SKM-1 treated with dmso at 0.1 percent for 144 hours (cell line): Measurements from ENCODE around the gene RAMACL.
"Not testable (repeated sequence)": the region's sequence is repeated elsewhere in the genome, so short reads cannot be mapped to it uniquely, and the experiment has no call there.

ENCODE experiments used
- DNase-seq: peaks from one replicate; lab custom pipeline; 2025; ENCODE audit not compliant: unreplicated experiment; lab: John Stamatoyannopoulos, UW

RAMACL gene

DNA sequence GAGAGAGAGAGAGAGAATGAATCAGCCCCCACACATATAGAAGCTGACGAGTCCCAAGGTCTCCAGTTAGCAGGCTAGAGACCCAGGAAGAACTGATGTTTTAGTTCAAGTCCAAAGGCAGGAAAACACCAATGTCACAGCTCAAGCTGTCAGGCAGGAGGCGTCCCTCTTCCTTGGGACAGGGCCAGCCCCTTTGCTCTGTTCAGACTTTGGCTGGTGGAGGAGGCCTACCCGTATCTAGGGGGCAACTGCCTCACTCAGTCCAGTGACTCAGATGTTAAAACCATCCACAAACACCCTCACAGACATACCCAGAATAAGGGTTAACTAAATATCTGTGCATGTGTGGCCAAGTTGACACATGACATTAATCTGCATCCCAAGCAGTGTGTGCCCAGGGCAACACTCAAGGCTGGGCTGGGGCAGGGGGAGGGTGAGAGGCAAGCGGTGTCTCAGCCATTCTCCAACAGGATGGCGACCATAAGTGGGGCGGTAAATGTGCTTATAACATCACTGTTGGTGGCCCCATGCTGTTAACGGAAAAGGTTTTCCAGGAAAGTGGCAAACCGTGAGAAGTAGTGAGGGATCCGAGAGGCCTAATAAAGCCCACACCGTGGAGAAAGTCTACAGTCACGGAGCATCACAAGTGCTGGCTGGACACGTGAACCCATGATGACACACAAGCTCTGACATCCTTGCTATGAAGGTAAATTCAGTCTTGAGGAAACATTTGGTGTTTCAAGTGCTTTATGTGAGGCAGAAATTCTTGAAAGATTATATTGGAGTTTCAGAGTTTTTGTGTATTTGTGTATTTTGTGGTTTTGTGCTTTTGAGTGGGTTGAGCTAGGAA lies 28.1 kb downstream of the RAMACL start:
- no peak for DNase-seq

DNA sequence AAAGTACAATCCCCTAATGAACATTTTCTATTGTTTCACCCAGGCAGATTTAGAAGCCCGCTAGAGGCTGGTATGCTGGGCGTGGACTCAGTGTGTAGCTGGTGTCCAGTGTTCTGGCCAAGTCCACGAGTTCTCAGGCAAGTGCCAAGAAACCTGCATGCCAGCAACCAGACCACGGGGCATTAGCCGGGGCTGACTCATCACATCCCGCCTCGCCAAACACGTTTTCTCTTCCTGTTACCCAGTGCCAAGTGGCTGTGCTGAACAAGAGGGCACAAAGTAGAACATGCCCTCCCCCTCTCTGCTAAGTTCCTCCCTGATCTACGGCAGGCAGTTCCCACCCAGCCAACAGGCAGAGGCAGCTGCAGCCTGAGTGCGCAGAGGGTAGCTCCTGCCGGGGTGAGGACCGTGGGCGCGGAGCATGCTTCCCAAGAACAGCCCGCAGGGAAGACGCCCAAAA lies 29.6 kb downstream of the RAMACL start:
- no peak for DNase-seq

DNA sequence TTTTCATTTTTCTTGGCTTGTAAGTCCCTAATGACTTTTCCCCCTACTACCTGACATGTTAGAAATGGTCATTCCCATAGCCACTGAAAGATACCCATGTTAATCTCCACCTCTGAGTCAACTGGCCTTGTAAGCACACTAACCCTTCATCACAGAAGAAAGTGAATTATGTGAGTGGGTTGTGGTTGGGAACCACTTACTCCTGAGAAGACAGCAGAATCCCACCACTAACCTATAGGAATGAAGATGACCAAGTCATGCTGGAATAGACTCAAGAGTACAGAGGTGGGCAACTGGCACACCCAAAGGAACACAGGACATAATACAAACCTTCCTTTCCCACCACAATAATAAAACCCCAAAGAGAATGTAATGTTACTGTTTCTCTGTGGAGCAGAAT lies 30.1 kb downstream of the RAMACL start:
- no peak for DNase-seq

DNA sequence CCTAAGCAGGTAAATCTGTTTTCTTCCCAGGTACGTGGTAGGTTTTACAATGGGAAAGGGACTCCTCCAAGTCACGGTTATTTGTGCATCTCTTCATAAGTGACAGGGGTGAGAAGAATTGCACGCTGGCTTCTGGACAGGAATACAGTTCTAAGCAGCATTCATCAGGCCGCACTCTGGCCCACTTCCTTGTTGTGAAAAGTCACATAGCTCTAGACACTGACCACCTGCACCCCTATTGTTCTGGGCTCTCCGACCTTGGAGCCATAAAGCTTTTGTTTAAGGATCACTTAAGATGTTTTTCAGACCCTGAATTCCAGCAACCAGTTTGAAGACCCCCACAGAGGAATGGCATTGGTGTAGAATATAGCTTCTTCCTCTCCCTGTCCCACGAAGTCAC lies 31.4 kb downstream of the RAMACL start:
- DNase-seq: no peak

DNA sequence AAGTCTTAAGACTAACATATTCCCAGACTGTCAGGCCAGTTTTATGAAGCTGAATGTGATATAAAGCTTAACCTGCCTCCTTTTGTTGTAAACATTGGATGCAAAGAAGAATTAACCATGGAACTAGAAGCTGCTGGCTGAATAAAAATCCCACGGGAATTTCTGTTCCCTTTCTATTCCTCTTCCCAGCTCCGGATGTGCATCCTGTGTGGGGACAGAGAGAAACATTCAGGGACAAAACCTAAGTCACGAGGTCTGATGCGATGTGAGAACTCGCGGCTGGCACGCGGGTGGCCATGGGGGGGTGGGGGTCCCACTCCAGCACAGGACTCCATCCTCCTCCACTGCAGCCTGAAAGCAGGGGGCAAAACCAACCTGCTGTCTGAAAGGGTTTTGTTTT lies 32.2 kb downstream of the RAMACL start:
- DNase-seq: no peak

DNA sequence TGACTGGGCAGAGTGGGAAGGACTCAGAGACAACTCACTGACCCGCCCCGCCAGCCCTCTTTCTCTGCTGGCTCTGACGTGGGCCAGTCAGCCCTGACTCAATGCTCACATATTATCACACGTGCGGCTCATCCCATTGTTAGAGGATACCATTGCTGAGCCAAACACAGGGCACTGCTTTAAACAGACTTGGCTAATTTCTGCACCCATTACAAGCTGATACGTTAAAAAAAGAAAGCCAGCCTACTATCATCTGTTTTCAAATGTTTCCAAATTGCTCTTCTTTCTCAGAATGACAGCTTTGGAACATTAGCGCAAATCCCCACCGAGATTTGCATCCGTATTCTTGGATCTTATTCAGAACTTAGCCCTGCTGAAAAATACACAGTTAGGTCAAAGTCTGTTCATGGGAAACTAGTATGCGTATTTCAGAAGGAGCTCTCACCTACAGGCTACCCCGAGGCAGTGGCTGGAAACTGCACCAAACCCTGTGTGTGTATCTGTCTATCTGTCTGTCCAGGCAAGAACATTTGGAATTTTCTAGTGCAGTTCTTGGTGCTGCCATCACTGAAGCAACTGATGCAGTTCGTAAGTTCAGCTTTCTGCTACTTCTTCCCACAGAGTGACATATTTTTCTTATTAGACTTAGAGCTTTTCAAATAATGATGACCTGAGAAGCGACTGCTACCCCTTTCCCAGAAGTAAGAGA lies 32.8 kb downstream of the RAMACL start:
- no peak for DNase-seq

DNA sequence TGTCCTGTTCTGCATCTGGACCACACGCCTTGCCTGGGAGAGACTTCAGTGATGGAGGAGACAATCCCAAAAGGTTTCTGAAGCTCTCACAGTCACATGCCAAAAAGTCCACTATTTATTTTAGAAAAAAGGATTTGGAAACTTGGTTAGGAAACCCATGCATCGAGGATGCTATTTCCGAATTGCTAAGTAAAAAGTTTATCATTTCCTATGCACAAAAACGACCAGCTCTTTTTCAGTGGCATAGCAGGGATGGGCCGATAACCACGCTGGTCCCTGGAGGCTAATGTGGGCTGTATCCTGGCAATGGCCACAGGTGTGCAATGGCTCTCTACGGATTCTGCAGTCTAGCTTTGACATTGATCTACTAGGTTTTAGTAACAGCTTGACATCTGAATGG lies 33.9 kb downstream of the RAMACL start:
- DNase-seq: no peak

DNA sequence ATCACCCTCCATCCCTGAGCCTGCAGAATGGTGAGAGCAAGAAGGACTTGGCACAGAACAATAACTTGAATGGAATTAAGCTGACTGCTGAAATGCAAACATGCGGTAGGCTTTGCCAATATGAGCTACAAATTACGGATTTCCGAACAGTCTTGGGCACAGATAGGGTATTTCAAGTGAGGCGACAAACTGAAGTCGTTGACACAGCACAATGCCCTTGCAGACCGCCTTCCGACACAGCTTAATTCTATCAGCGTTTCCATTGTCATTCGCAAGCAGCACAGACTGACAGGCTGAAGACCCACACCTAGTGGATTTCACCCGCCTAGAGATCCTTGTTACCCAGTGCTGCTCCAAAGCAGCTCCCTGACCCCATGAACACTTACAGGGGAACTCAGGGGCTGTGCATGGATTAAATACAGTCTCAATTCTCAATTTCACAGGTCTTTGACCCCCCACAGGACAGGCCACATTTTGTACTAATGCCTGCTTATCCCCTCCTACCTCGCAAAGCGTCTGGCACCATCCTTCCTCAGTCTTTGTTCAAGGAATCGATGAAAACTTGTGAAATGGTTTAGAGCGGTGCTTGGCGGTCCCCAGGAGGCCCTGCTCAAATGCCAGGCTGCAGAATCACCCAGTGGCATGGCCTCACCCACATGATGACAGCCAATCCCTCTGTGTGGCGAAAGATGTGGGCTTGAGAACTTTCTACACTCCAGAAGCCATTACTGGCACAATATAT lies 34.6 kb downstream of the RAMACL start:
- DNase-seq: no peak

DNA sequence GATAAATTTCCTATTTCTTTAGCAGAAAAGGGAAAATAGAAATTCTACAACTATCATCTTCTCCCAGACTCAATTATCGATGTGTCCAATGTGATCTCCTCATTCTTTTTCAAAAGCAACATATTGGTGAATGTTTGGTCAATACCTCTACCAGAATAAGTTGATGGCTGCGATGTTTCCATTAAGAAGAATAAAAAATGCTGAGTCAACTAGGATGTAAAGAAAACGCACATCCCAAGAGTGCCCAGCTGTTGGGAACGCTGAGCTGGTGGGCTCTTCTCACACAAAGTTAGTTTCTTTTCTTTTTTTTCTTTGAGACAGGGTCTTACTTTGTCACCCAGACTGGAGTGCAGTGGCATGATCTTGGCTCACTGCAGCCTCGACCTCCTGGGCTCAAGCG lies 39.8 kb downstream of the RAMACL start:
- DNase-seq: no peak

DNA sequence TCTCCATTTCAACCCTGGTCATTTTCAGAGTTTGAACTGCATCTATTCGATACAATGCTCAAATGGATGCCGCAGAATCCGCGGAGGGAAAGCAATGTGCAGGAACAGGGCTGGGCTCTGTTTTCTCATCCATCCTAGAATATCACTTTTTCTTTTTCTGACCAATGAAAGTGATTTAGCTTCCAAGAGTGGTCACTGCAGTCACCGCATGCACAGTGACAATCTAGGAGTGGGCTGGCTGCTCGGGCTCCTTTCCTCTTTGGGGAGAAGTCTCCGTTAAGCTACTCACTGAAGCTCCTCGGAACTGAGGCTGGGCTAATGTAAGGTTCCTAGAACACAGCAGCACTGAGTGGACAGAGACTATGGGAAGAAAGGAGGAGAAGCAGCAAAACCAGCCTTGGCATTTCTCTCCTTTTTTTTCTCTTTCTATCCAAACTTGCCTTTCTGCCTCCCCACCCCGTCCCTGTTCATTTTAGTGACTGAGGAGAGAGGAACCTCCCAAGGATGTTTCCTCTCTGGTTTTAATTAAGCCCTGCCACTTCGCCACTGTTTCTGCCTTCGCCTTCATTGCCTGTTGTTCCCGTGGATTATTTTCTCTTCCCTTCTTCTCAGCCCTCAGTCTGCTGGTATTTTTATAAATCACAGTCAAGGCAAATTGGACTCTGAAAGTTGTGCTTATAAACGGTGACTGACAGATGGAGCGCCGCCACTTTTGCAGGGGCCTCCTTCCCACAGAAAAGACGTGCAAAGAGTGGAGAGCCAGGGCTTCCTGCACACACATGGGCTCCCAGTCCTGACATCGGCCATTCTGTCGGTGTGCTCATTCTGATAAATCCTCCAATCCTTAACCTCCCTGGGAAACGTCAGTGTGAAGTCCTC lies 41.1 kb downstream of the RAMACL start:
- no peak for DNase-seq

DNA sequence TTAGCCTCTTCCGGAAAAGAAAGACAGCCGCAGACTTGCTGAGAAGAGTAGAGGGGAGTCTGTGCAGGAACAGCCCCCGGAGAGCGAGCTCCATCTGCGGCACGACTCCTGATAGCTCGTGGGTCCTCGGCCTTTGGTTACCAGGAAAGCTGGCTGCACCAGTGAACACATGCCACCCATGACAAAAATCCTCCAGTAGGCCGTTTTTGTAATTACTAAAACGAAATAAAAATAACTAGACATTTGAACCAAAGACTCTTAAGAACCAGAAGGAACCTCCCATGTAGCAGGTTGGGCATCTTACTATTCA lies 42.2 kb downstream of the RAMACL start:
- no peak for DNase-seq

DNA sequence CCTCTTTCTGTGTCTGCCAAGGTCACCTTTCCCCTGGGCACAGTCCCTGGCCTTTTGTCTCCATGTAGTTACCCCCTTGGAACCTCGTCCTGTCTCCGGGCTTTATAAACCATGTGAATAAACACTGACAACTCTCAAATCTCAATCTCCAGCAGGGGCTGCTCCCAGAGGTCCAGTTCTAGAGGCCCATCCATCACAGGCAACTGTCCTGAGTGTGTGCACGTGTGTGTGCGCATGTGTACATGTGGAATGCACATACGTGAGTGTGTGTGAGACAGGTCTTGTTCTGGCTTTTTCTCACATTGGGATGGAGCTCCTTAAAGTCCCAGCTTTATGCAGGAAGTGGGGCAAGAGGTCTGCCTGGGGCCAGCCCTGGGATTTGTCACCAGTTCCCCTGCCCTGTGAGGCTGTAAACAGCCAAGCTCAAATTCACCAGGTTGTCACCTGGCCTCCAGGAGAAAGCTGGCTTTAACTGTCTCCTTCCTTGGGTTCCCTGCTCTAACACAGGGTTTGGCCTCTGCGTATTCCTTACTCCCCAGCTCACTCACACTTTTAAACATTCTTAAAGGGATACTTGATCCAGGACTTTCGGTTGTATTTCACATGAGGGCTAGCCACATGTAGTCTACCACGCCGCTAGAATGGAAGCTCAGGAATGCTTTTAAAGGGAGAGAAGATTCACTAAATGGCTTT lies 42.7 kb downstream of the RAMACL start:
- DNase-seq: no peak

DNA sequence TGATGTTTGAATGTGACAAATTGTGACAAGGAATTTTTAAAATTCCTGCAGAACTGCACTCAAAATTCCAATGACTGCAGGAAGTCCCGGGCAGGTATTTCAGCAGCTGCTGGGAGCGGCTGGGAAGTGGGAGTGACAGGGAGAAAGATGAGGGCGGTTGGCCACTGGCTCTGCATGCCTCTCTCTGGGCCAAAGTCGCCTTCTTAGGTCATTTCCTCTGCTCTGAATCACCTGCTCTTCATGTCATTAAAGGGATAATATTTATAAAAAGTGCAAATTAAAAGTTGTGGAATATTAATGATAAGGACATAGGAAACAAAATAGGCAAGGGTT lies 43.9 kb downstream of the RAMACL start:
- no peak for DNase-seq

DNA sequence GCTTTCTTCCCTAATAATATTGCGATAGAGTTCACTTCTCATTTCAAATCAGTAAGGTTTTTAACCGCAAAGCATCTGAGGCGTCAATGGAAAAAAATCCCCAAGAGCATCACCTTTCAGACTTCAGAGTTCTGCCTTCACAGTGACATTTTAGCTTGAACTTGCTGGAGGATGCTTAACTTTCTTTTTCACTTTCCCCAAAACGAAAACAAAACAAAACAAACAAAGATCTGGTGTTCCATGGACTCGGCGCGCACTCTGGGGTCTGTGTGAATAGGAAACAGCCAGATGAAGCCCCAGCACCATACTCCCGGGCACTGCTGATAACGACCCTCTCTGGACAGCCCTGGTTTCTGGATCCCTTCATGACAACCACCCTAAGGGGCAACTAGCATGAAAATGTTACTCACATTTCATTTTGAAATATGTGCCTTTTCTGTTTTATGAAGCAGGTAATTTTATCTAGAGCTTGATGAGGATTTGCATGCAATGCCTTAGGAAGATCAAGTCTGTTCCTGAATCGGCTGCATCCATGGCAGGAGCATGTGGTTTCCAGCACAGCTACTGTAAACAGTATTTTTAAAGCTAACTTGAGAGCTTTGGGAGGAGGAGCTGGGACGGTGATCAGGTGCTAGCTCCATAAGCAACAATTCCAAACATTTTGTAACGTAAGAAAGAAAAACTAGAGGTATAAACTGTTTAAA lies 44.5 kb downstream of the RAMACL start:
- no peak for DNase-seq

DNA sequence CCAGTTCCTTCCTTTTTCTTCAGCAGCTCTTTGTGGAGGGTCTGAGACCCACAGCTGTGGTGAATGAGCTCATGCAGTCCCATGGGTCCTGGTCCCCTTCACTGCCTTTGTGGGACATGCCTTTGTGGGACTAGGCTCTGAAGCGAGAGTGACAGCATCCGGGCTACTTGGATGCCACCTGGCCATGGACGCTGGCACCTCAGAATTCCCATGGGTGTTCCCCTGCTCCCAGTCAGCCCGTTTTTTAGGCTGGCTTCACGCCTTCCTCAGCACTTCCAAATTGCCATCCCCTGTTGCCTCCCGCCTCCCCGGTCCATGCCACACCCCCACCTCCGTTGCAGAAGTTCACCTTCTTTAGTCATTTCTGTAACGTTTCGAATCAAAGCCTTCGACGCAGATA lies 45.1 kb downstream of the RAMACL start:
- DNase-seq: no peak

DNA sequence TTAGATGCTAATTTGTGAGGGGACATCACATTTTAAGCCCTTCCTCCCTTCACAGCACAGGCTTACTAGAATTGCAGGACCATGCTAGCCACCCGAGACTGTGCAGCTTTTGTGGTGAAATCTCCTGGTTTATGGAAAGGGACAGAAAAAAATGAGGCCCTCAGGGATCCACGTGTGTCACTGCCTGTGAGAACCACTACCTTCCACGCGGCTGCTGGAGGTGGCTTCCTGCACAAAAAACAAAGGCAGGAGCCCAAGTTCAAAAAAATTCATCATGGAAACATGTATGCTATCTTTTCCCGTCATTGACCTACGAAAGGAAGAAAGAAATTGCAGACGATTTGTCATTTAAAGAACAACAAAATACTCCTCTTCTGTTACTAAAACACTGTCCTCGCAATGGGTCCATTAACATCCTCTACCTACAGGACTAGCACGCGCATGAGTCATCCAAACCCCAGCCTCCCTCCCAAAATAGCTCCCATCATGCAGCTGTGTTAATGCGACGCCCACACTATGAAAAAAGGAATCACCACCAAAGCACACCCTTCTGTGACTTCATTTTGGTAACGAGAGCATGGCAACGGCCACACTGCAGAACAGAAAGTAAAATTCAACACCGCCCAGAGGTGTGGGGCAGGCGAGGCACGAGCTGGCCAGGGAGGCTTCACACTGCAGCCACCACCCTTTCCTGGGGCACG lies 45.7 kb downstream of the RAMACL start:
- no peak for DNase-seq

DNA sequence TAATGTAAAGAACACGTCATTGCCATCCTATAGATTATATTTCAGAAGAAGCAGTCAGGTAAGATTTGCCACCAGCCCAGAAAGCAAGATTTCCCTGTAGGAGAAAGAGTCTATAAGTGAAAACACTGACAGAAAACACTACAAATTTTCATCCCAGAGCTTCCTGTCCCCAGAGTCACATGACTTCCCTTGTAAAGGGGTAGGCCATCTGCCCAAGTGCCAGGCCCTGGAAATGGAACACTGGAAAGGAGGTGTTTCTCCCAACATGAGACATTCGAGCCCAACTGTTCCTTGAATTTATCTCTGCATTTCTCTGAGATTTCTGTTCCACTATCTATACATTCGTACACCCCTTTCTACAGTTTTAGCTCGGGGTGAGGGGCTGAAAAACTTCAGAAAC lies 46.9 kb downstream of the RAMACL start:
- DNase-seq: no peak

DNA sequence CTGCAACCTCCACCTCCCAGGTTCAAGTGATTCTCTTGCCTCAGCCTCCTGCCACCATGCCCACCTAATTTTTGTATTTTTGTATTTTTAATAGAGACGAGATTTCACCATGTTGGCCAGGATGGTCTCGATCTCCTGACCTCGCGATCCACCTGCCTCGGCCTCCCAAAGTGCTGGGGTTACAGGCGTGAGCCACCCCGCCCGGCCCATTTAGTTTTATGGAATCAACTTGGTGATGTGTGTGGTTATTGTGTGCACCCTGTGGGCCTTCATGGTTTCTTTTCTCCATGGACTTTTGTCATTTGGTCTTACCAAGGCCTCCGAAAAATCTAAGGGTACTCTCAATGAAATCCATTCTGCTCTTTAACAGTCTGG lies 47.5 kb downstream of the RAMACL start:
- not testable (repeated sequence) for DNase-seq

DNA sequence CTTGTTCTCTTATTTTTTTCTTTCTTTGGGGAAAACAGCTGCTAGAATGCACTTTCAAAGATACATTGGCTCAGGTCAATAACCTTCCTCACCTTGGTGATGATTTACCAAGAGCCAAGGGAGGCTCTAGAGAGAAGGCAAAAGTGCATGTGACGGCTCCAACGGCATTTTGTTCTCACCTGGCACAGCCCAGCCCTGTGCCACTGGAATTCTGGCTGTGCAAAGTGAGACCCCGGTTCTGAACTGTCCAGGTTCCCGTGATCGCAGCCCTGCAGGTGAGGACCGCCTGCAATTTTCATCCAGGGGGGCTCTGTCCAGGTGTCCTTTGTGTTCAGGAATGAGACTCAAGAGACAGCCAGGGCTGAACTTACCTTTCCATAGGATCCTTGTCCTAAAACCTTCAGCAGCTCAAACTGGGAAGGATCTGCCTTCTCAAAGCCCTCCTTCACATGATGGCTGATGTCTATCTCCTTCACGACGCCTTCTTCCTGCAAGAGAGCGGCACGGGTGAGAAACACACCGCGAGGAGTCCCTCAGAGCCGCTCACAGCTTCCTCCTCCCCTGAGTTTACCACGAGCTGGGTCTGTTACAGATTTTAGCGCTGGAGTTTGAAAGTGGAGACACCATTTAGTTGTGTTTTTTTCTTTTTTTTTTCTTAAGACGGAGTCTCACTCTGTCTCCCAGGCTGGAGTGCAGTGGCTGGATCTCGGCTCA lies 48.0 kb downstream of the RAMACL start:
- DNase-seq: no peak
